IMR-90 (cell line): Measurements from ENCODE around the gene ZNF408. TPM values are rescaled to one million over a fixed set of nuclear protein-coding genes. Genes with fewer than 3 reads are reported as not detected.
A peak's percentile ranks its signal among the peaks of the same experiment; 100 is the strongest.

Experiments used
- ATAC-seq: fragments of 200-7000 bp; cut with Tn5 transposase; 2 replicates; pipeline ENCODE4 v1.9.1; 2020; ENCODE audit warnings: low read depth, mild to moderate bottlenecking, moderate library complexity
- BruUV-seq: library from RNA; stranded (reverse); fragments of 400-500 nt; replicated peaks from 2 replicates; lab custom pipeline; 2021; lab: Mats Ljungman, UMichigan
- CTCF ChIA-PET: fragments of 300-600 bp; formaldehyde crosslinking; extraction: SDS; loops from one replicate; lab custom pipeline; 2021; ENCODE audit warnings: antibody characterized with exemption; lab: Yijun Ruan, JAX
- POLR2A ChIA-PET: fragments of 300-600 bp; sonication (Branson Sonifier 250); formaldehyde crosslinking; loops from one replicate; lab custom pipeline; 2022; ENCODE audit warnings: antibody characterized with exemption; ENCODE audit not compliant: unreplicated experiment; lab: Charles Lee
- DNase-seq: peaks from one replicate; pipeline ENCODE4 v3.0.0; 2013
- H2AFZ ChIP-seq: replicated peaks from 2 replicates; pipeline ENCODE3; 2013; ENCODE audit warnings: low read length, mild to moderate bottlenecking; ENCODE audit not compliant: poor library complexity
- H2AK5ac ChIP-seq: 2 replicates; pipeline ENCODE4 v1.6.1; 2013; ENCODE audit warnings: low read depth, low read length, inconsistent platforms
- H2AK9ac ChIP-seq: replicated peaks from 2 replicates; pipeline ENCODE3; 2013; ENCODE audit warnings: mild to moderate bottlenecking, low read depth, low read length, moderate library complexity; ENCODE audit not compliant: poor library complexity
- H2BK120ac ChIP-seq: 2 replicates; pipeline ENCODE4 v1.6.1; 2013; ENCODE audit warnings: low read depth, low read length, inconsistent platforms
- H2BK15ac ChIP-seq: 3 replicates; pipeline ENCODE4 v1.6.1; 2013; ENCODE audit warnings: low read depth, low read length, inconsistent platforms
- H2BK20ac ChIP-seq: 2 replicates; pipeline ENCODE4 v1.6.1; 2013; ENCODE audit warnings: low read depth, mild to moderate bottlenecking, inconsistent platforms, low read length, moderate library complexity
- H2BK5ac ChIP-seq: 2 replicates; pipeline ENCODE4 v1.6.1; 2013; ENCODE audit warnings: mild to moderate bottlenecking, low read depth, low read length, inconsistent platforms; ENCODE audit not compliant: poor library complexity, severe bottlenecking
- H3K14ac ChIP-seq: replicated peaks from 2 replicates; pipeline ENCODE4 v1.6.1; 2013; ENCODE audit warnings: low read depth, low read length, inconsistent platforms
- H3K18ac ChIP-seq: 2 replicates; pipeline ENCODE4 v1.6.1; 2013; ENCODE audit warnings: low read depth, low read length, control low read depth
- H3K23ac ChIP-seq: 2 replicates; pipeline ENCODE4 v1.6.1; 2013; ENCODE audit warnings: low read depth, low read length, inconsistent platforms
- H3K27ac ChIP-seq: 2 replicates; pipeline ENCODE4 v1.5.1; 2013; ENCODE audit warnings: mild to moderate bottlenecking, control low read depth, low read length; ENCODE audit not compliant: insufficient read depth
- H3K27me3 ChIP-seq: 2 replicates; pipeline ENCODE4 v1.6.1; 2013; ENCODE audit warnings: low read length; ENCODE audit not compliant: control insufficient read depth, insufficient read depth
- H3K36me3 ChIP-seq: 2 replicates; pipeline ENCODE4 v1.6.1; 2013; ENCODE audit warnings: low read length, mixed read lengths; ENCODE audit not compliant: control insufficient read depth, insufficient read depth
- H3K4ac ChIP-seq: 2 replicates; pipeline ENCODE4 v1.6.1; 2013; ENCODE audit warnings: low read depth, low read length, inconsistent platforms
- H3K4me1 ChIP-seq: 2 replicates; pipeline ENCODE4 v1.6.1; 2013; ENCODE audit warnings: low read length, mixed read lengths; ENCODE audit not compliant: control insufficient read depth, insufficient read depth
- H3K4me2 ChIP-seq: 2 replicates; pipeline ENCODE4 v1.6.1; 2013; ENCODE audit warnings: low read depth, mild to moderate bottlenecking, control low read depth, low read length, moderate library complexity
- H3K4me3 ChIP-seq: 2 replicates; pipeline ENCODE4 v1.5.1; 2013; ENCODE audit warnings: low read depth, mild to moderate bottlenecking, control low read depth, low read length, moderate library complexity; ENCODE audit not compliant: insufficient read depth
- H3K56ac ChIP-seq: 2 replicates; pipeline ENCODE4 v1.6.1; 2013; ENCODE audit warnings: low read length, inconsistent platforms; ENCODE audit not compliant: insufficient read depth; ENCODE audit errors: extremely low read depth
- H3K79me1 ChIP-seq, 2 experiments: 2 replicates each; pipeline ENCODE4 v1.6.1; 2013; ENCODE audit warnings: low read length in 2 of 2, inconsistent platforms in 1 of 2, low read depth in 1 of 2
- H3K9ac ChIP-seq: 2 replicates; pipeline ENCODE4 v1.6.1; 2013; ENCODE audit warnings: low read depth, low read length, control low read depth
- H3K9me1 ChIP-seq: 2 replicates; pipeline ENCODE4 v1.6.1; 2013; ENCODE audit warnings: low read length, inconsistent platforms; ENCODE audit not compliant: insufficient read depth
- H3K9me3 ChIP-seq: 2 replicates; pipeline ENCODE4 v1.6.1; 2013; ENCODE audit warnings: low read length; ENCODE audit not compliant: control insufficient read depth, insufficient read depth
- H4K20me1 ChIP-seq: 2 replicates; pipeline ENCODE4 v1.6.1; 2013; ENCODE audit warnings: low read length, inconsistent platforms; ENCODE audit not compliant: insufficient read depth
- H4K5ac ChIP-seq: 2 replicates; pipeline ENCODE4 v1.6.1; 2013; ENCODE audit warnings: mild to moderate bottlenecking, low read depth, low read length, control low read depth
- H4K8ac ChIP-seq, 2 experiments: 2 replicates each; pipeline ENCODE4 v1.6.1; 2013; ENCODE audit warnings: low read depth in 2 of 2, low read length in 2 of 2, control low read depth in 1 of 2, inconsistent platforms in 1 of 2
- H4K91ac ChIP-seq: 2 replicates; pipeline ENCODE4 v1.6.1; 2013; ENCODE audit warnings: low read depth, low read length, inconsistent platforms; ENCODE audit not compliant: insufficient read depth
- BHLHE40 ChIP-seq: fragments of 150-350 bp; IDR thresholded peaks from 2 replicates; pipeline ENCODE4 v1.6.1; 2016; ENCODE audit warnings: mild to moderate bottlenecking, low read depth, low read length
- CEBPB ChIP-seq: IDR thresholded peaks from 2 replicates; pipeline ENCODE4 v1.6.1; 2012; ENCODE audit warnings: low read depth, low read length, improper control_type of control experiment
- MAFK ChIP-seq: IDR thresholded peaks from 2 replicates; pipeline ENCODE4 v1.6.1; 2012; ENCODE audit warnings: low read depth, low read length, improper control_type of control experiment
- MXI1 ChIP-seq: IDR thresholded peaks from 2 replicates; pipeline ENCODE4 v1.6.1; 2012; ENCODE audit warnings: low read depth, mild to moderate bottlenecking, low read length, moderate library complexity, borderline replicate concordance
- WGBS, 2 experiments: methylation state at CpG; one replicate each; pipeline versions ENCODE4 v1.1.5 to v1.1.7; 2013; ENCODE audit warnings: missing lambda C conversion rate in 2 of 2; ENCODE audit not compliant: insufficient read length in 1 of 2; ENCODE audit errors: extremely low coverage in 2 of 2; 5-methylcytosine and 5-hydroxymethylcytosine counted together
- dilution Hi-C: fragments of 300-500 bp; cut with HindIII; formaldehyde crosslinking; loops from one replicate; pipeline ENCODE4 v1.14.3; 2018; ENCODE audit warnings: low sequenced_read_pairs; ENCODE audit not compliant: unreplicated experiment
- in situ Hi-C: fragments of 300-500 bp; cut with MboI; formaldehyde crosslinking; loops from 3 replicates; pipeline ENCODE4 v1.14.3; 2019; ENCODE audit warnings: low sequenced_read_pairs, inconsistent platforms, mixed read lengths
- intact Hi-C: fragments of 100-400 bp; cut with micrococcal nuclease; formaldehyde crosslinking; loops from 2 replicates; pipeline ENCODE4 v1.10.0; 2022
- polyA plus RNA-seq, 3 experiments: library from polyadenylated mRNA; depleted of rRNA; stranded (reverse); fragments of >200 nt; gene quantifications; 2 replicates each; pipeline ENCODE4 v1.2.3, GENCODE V29; 2012; ENCODE audit warnings: low replicate concordance in 1 of 3
- total RNA-seq: library from RNA; depleted of rRNA; stranded (reverse); fragments of >200 nt; gene quantifications from 2 replicates; pipeline ENCODE4 v1.2.3, GENCODE V29; 2012
- TF ChIP-seq, protein P1 (sequence below): fragments of 150-350 bp; IDR thresholded peaks from 2 replicates; pipeline ENCODE4 v1.6.1; 2017; ENCODE audit warnings: mild to moderate bottlenecking, antibody characterized with exemption, low read length, low read depth
- TF ChIP-seq, protein P2 (sequence below): fragments of 150-350 bp; IDR thresholded peaks from 2 replicates; pipeline ENCODE4 v1.6.1; 2016; ENCODE audit warnings: low read depth, mild to moderate bottlenecking, low read length, moderate library complexity, borderline replicate concordance

ZNF408 gene
- total and polyA plus RNA-seq, 2 of the 4 experiments (the other 2 are of a cell fraction), result 9.5 to 11.1 TPM

DNA sequence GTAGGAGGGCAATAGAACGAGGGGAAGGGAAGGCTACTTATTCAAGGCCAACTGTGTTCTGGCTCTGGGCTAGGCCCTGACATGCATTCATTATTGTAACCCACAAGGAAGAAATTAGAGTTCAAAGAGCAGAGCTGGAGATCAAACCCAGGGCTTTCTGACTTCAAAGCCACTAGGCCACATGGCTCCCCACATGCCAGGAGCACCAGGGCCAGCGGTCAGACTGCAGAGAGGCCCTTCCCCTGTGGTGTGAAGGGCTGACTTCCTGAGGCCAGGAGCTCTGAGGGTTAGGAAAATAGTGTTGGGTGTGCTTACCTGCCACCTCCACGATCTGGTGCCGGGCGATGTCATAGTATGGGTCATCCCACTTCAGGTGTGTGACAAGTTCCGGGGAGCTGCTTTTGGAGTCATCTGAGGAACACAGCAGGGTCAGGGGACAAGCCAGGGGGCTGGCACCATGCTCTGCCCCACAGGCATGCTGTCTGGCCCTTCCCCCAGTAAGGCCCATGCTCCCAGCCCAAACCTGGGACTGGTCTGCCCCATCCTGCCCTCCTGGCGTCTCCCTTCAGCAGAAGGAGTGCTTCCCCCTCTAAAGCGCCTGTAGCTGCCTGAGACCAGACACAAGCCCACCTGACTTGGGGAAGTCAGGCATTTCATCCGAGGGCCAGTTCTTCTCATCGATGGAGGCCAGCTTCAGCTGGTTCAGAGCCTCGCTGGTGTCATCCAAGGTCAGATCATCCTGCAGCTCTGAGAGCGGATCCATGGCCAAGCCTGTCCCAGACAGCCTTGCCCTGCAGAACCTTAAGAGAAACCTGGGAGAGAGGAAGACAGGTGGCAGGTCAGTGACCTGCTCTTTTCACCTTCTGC, 5.3 kb upstream of the ZNF408 start:
- Histone ChIP-seq H2BK15ac (no peak overlapping the region), H4K20me1 (0 out of 2 replicates have a peak, but pooled peaks cover 12% of the 10 kb centered on the region), H3K4me3 (no peak overlapping the region), H3K14ac (no peak overlapping the region), H3K56ac (no peak overlapping the region), H2AK9ac (peak overlapping the region; percentile 55), H4K5ac (no peak overlapping the region), H3K18ac (no peak overlapping the region), H3K27ac (no peak overlapping the region), H4K8ac (no peak overlapping the region), H2AFZ (no peak overlapping the region), H3K4me2 (no peak overlapping the region), H3K27me3 (no peaks in the 10 kb centered on the region), H2BK20ac (no peak overlapping the region), H2BK5ac (no peak overlapping the region), H3K36me3 (peaks cover 50% of the 10 kb centered on the region), H3K4ac (no peak overlapping the region), H4K91ac (no peak overlapping the region), H3K79me1 (peaks cover 34 to 72% of the 10 kb centered on the region in 2 experiments), H3K4me1 (peaks cover 13% of the 10 kb centered on the region), H2AK5ac (no peak overlapping the region), H3K9ac (no peak overlapping the region), H2BK120ac (no peak overlapping the region), H3K9me1 (peaks cover 12% of the 10 kb centered on the region; the same call in 1 of the 2 replicates), H3K9me3 (no peaks in the 10 kb centered on the region), H3K23ac (no peak overlapping the region)
- TF ChIP-seq MXI1, result no peak
- TF ChIP-seq, protein P1, sequence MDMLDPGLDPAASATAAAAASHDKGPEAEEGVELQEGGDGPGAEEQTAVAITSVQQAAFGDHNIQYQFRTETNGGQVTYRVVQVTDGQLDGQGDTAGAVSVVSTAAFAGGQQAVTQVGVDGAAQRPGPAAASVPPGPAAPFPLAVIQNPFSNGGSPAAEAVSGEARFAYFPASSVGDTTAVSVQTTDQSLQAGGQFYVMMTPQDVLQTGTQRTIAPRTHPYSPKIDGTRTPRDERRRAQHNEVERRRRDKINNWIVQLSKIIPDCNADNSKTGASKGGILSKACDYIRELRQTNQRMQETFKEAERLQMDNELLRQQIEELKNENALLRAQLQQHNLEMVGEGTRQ, result no peak
- TF ChIP-seq MAFK, result no peak
- no peak for TF ChIP-seq CEBPB
- no peak for TF ChIP-seq BHLHE40
- TF ChIP-seq, protein P2, sequence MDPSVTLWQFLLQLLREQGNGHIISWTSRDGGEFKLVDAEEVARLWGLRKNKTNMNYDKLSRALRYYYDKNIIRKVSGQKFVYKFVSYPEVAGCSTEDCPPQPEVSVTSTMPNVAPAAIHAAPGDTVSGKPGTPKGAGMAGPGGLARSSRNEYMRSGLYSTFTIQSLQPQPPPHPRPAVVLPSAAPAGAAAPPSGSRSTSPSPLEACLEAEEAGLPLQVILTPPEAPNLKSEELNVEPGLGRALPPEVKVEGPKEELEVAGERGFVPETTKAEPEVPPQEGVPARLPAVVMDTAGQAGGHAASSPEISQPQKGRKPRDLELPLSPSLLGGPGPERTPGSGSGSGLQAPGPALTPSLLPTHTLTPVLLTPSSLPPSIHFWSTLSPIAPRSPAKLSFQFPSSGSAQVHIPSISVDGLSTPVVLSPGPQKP, result no peak
- dilution Hi-C loops, result no loop called here
- POLR2A ChIA-PET, result interaction anchor here (0.9 kb wide), 1 partner anchor 842 kb away, joined by 5 read pairs; no protein-coding TSS in a partner anchor
- in situ Hi-C loops, result no loop called here
- BruUV-seq, result no TSS peak
- WGBS, 2 experiments, result 95% methylated on average over 7 of the region's 12 CpGs; no CpG with 5 or more reads in 1 of the 2 experiments
- intact Hi-C loops, result no loop called here
- no peak for DNase-seq
- CTCF ChIA-PET, result no interaction called here
- ATAC-seq, result no peak
